IMR-90 (cell line): ENCODE measurements around the gene GPA33.

Experiments
- BHLHE40 ChIP-seq: fragments of 150-350 bp; IDR thresholded peaks from 2 replicates; pipeline ENCODE4 v1.6.1; 2016; ENCODE audit warnings: mild to moderate bottlenecking, low read depth, low read length
- CEBPB ChIP-seq: IDR thresholded peaks from 2 replicates; pipeline ENCODE4 v1.6.1; 2012; ENCODE audit warnings: low read depth, low read length, improper control_type of control experiment
- CTCF ChIP-seq: conservative IDR thresholded peaks from 2 replicates; pipeline ENCODE4 v1.5.1; 2012; ENCODE audit warnings: mild to moderate bottlenecking, low read depth, low read length, improper control_type of control experiment
- ELK1 ChIP-seq: fragments of 150-350 bp; IDR thresholded peaks from 2 replicates; pipeline ENCODE4 v1.6.1; 2016; ENCODE audit warnings: low read depth, mild to moderate bottlenecking, low read length, moderate library complexity, borderline replicate concordance
- FOS ChIP-seq: fragments of 150-350 bp; IDR thresholded peaks from 2 replicates; pipeline ENCODE4 v1.6.1; 2016; ENCODE audit warnings: low read depth, low read length
- POLR2A ChIP-seq: IDR thresholded peaks from 2 replicates; pipeline ENCODE4 v1.6.1; 2012; ENCODE audit warnings: mild to moderate bottlenecking, low read depth, low read length
- RAD21 ChIP-seq: IDR thresholded peaks from 2 replicates; pipeline ENCODE4 v1.6.1; 2012; ENCODE audit warnings: low read length, improper control_type of control experiment
- RFX5 ChIP-seq: IDR thresholded peaks from 2 replicates; pipeline ENCODE4 v1.8.0; 2012; ENCODE audit warnings: low read depth, mild to moderate bottlenecking, low read length, moderate library complexity
- SMC3 ChIP-seq: fragments of 150-350 bp; IDR thresholded peaks from 2 replicates; pipeline ENCODE4 v1.6.1; 2016; ENCODE audit warnings: low read depth, mild to moderate bottlenecking, antibody characterized with exemption, low read length, moderate library complexity
- USF2 ChIP-seq: fragments of 150-350 bp; IDR thresholded peaks from 2 replicates; pipeline ENCODE4 v1.6.1; 2017; ENCODE audit warnings: mild to moderate bottlenecking, antibody characterized with exemption, low read length, low read depth

GRCh38 chr1:167109125-167109524 is 18.9 kb upstream of the GPA33 start:
- TF ChIP-seq RFX5: no peak
- TF ChIP-seq CEBPB: no peak
- no peak for TF ChIP-seq POLR2A
- TF ChIP-seq BHLHE40: no peak
- no peak for TF ChIP-seq CTCF
- TF ChIP-seq FOS: no peak
- TF ChIP-seq USF2: no peak
- no peak for TF ChIP-seq RAD21
- no peak for TF ChIP-seq SMC3
- TF ChIP-seq ELK1: no peak
